Measurements from ENCODE around the gene SRPK1. TPM values are rescaled to one million over a fixed set of nuclear protein-coding genes. Genes with fewer than 3 reads are reported as not detected.

SRPK1 gene
- total and polyA plus RNA-seq, 2 of the 13 experiments (the other 11 are each of a cell fraction or from before 2014, with no cell fraction given): 56.4 to 142 TPM

DNA sequence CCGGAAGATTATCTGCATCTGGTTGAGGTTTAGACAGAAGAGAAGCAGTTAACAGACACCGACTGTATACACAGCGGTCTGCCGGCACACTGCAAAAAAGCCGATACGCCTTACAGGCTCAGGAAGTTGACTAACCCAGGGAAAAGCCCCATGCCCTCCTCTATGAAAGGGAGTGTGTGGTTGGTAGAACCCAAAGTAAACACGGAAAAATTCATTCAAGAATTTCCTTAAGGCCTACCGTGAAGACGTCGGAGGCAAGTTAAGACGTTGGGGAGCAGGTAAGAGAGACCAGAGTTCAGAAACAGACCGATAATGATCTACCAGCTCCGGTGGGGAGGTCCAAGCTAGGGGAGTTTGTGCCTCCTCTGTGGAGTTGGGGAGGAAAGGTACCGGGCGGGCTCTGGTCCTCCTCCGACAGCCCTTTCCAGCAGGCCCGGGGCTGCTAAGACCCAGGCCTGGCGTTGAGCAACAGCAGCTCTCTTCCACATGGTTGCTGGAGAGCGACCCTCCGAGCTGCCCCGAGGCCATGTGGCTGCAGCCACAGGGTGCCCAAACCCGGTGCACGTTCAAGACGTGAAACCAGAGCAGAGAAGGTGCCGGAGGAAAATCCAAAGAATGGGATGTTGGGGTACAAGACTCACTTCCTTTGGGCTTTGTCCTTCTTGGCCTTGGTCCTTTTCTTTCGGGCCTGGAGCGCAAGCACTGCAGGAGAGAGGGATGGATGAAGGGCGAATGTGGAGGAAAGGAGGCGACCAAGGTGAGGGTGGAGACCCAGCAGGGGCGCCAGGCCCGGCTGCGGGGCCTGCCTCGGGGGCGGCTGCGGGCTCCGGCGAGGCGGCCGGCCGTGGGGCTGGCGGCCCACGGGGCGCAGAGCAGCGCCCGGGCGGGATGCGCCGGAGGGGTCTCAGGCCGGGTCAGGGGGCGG, 809 bp downstream of the SRPK1 start (continued):
- TF ChIP-seq ZNF460 (CRISPR knock-in tag; IDR thresholded peaks at IDR 0.05; ENCODE audit: borderline replicate concordance) (no peak), ARHGAP35 (CRISPR knock-in tag; IDR thresholded peaks at IDR 0.05; ENCODE audit: borderline replicate concordance) (no peak), CHD4 (IDR thresholded peaks at IDR 0.05; ENCODE audit: borderline replicate concordance, low read length) (no peak), PAF1 (CRISPR knock-in tag; IDR thresholded peaks at IDR 0.05) (no peak), ZBTB20 (CRISPR knock-in tag; IDR thresholded peaks at IDR 0.05; ENCODE audit: borderline replicate concordance, low read depth) (0 out of 2 replicates have a peak, but pooled peaks have one; percentile 14), AGO2 (optimal IDR thresholded peaks at IDR 0.05; ENCODE audit: low read depth, low read length) (peak; percentile 31), ZFYVE20 (CRISPR knock-in tag; IDR thresholded peaks at IDR 0.05; ENCODE audit: borderline replicate concordance, low read depth) (peak; percentile 44; the same call in 1 of the 2 replicates), SRSF1 (optimal IDR thresholded peaks at IDR 0.05; ENCODE audit: low read depth, low read length) (no peak), FOSL1 (CRISPR knock-in tag; IDR thresholded peaks at IDR 0.05; ENCODE audit: borderline replicate concordance) (0 out of 2 replicates have a peak, but pooled peaks have one; percentile 11), GTF3A (CRISPR knock-in tag; conservative IDR thresholded peaks at IDR 0.05) (no peak), TEAD2 (CRISPR knock-in tag; IDR thresholded peaks at IDR 0.05) (0 out of 2 replicates have a peak, but pooled peaks have one; percentile 13), ZNF713 (CRISPR knock-in tag; IDR thresholded peaks at IDR 0.05) (no peak)
- TF ChIP-seq, protein P1, sequence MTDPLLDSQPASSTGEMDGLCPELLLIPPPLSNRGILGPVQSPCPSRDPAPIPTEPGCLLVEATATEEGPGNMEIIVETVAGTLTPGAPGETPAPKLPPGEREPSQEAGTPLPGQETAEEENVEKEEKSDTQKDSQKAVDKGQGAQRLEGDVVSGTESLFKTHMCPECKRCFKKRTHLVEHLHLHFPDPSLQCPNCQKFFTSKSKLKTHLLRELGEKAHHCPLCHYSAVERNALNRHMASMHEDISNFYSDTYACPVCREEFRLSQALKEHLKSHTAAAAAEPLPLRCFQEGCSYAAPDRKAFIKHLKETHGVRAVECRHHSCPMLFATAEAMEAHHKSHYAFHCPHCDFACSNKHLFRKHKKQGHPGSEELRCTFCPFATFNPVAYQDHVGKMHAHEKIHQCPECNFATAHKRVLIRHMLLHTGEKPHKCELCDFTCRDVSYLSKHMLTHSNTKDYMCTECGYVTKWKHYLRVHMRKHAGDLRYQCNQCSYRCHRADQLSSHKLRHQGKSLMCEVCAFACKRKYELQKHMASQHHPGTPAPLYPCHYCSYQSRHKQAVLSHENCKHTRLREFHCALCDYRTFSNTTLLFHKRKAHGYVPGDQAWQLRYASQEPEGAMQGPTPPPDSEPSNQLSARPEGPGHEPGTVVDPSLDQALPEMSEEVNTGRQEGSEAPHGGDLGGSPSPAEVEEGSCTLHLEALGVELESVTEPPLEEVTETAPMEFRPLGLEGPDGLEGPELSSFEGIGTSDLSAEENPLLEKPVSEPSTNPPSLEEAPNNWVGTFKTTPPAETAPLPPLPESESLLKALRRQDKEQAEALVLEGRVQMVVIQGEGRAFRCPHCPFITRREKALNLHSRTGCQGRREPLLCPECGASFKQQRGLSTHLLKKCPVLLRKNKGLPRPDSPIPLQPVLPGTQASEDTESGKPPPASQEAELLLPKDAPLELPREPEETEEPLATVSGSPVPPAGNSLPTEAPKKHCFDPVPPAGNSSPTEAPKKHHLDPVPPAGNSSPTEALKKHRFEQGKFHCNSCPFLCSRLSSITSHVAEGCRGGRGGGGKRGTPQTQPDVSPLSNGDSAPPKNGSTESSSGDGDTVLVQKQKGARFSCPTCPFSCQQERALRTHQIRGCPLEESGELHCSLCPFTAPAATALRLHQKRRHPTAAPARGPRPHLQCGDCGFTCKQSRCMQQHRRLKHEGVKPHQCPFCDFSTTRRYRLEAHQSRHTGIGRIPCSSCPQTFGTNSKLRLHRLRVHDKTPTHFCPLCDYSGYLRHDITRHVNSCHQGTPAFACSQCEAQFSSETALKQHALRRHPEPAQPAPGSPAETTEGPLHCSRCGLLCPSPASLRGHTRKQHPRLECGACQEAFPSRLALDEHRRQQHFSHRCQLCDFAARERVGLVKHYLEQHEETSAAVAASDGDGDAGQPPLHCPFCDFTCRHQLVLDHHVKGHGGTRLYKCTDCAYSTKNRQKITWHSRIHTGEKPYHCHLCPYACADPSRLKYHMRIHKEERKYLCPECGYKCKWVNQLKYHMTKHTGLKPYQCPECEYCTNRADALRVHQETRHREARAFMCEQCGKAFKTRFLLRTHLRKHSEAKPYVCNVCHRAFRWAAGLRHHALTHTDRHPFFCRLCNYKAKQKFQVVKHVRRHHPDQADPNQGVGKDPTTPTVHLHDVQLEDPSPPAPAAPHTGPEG (CRISPR knock-in tag; IDR thresholded peaks at IDR 0.05): peak; percentile 27; the same call in 1 of the 2 replicates
- TF ChIP-seq, protein P2, sequence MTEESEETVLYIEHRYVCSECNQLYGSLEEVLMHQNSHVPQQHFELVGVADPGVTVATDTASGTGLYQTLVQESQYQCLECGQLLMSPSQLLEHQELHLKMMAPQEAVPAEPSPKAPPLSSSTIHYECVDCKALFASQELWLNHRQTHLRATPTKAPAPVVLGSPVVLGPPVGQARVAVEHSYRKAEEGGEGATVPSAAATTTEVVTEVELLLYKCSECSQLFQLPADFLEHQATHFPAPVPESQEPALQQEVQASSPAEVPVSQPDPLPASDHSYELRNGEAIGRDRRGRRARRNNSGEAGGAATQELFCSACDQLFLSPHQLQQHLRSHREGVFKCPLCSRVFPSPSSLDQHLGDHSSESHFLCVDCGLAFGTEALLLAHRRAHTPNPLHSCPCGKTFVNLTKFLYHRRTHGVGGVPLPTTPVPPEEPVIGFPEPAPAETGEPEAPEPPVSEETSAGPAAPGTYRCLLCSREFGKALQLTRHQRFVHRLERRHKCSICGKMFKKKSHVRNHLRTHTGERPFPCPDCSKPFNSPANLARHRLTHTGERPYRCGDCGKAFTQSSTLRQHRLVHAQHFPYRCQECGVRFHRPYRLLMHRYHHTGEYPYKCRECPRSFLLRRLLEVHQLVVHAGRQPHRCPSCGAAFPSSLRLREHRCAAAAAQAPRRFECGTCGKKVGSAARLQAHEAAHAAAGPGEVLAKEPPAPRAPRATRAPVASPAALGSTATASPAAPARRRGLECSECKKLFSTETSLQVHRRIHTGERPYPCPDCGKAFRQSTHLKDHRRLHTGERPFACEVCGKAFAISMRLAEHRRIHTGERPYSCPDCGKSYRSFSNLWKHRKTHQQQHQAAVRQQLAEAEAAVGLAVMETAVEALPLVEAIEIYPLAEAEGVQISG (CRISPR knock-in tag; IDR thresholded peaks at IDR 0.05): peak; percentile 40
- TF ChIP-seq, protein P3, sequence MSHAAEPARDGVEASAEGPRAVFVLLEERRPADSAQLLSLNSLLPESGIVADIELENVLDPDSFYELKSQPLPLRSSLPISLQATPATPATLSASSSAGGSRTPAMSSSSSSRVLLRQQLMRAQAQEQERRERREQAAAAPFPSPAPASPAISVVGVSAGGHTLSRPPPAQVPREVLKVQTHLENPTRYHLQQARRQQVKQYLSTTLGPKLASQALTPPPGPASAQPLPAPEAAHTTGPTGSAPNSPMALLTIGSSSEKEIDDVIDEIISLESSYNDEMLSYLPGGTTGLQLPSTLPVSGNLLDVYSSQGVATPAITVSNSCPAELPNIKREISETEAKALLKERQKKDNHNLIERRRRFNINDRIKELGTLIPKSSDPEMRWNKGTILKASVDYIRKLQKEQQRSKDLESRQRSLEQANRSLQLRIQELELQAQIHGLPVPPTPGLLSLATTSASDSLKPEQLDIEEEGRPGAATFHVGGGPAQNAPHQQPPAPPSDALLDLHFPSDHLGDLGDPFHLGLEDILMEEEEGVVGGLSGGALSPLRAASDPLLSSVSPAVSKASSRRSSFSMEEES (CRISPR knock-in tag; IDR thresholded peaks at IDR 0.05): 0 out of 2 replicates have a peak, but pooled peaks have one; percentile 20
- TF ChIP-seq, protein P4, sequence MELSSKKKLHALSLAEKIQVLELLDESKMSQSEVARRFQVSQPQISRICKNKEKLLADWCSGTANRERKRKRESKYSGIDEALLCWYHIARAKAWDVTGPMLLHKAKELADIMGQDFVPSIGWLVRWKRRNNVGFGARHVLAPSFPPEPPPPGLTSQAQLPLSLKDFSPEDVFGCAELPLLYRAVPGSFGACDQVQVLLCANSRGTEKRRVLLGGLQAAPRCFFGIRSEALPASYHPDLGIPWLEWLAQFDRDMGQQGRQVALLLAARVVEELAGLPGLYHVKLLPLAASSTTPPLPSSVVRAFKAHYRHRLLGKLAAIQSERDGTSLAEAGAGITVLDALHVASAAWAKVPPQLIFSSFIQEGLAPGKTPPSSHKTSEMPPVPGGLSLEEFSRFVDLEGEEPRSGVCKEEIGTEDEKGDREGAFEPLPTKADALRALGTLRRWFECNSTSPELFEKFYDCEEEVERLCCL (CRISPR knock-in tag; IDR thresholded peaks at IDR 0.05; ENCODE audit: borderline replicate concordance): no peak

Data from HepG2 (cell line).